GM21737 (cell line): Measurements from ENCODE around the gene ADAMTS12.

Experiments used
- ATAC-seq: cut with Tn5 transposase; IDR thresholded peaks from one replicate; pipeline ENCODE4 v1.9.1; 2021; ENCODE audit warnings: mild to moderate bottlenecking, moderate library complexity; ENCODE audit not compliant: unreplicated experiment

ADAMTS12 gene, protein sequence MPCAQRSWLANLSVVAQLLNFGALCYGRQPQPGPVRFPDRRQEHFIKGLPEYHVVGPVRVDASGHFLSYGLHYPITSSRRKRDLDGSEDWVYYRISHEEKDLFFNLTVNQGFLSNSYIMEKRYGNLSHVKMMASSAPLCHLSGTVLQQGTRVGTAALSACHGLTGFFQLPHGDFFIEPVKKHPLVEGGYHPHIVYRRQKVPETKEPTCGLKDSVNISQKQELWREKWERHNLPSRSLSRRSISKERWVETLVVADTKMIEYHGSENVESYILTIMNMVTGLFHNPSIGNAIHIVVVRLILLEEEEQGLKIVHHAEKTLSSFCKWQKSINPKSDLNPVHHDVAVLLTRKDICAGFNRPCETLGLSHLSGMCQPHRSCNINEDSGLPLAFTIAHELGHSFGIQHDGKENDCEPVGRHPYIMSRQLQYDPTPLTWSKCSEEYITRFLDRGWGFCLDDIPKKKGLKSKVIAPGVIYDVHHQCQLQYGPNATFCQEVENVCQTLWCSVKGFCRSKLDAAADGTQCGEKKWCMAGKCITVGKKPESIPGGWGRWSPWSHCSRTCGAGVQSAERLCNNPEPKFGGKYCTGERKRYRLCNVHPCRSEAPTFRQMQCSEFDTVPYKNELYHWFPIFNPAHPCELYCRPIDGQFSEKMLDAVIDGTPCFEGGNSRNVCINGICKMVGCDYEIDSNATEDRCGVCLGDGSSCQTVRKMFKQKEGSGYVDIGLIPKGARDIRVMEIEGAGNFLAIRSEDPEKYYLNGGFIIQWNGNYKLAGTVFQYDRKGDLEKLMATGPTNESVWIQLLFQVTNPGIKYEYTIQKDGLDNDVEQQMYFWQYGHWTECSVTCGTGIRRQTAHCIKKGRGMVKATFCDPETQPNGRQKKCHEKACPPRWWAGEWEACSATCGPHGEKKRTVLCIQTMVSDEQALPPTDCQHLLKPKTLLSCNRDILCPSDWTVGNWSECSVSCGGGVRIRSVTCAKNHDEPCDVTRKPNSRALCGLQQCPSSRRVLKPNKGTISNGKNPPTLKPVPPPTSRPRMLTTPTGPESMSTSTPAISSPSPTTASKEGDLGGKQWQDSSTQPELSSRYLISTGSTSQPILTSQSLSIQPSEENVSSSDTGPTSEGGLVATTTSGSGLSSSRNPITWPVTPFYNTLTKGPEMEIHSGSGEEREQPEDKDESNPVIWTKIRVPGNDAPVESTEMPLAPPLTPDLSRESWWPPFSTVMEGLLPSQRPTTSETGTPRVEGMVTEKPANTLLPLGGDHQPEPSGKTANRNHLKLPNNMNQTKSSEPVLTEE (N-terminal part only)

DNA sequence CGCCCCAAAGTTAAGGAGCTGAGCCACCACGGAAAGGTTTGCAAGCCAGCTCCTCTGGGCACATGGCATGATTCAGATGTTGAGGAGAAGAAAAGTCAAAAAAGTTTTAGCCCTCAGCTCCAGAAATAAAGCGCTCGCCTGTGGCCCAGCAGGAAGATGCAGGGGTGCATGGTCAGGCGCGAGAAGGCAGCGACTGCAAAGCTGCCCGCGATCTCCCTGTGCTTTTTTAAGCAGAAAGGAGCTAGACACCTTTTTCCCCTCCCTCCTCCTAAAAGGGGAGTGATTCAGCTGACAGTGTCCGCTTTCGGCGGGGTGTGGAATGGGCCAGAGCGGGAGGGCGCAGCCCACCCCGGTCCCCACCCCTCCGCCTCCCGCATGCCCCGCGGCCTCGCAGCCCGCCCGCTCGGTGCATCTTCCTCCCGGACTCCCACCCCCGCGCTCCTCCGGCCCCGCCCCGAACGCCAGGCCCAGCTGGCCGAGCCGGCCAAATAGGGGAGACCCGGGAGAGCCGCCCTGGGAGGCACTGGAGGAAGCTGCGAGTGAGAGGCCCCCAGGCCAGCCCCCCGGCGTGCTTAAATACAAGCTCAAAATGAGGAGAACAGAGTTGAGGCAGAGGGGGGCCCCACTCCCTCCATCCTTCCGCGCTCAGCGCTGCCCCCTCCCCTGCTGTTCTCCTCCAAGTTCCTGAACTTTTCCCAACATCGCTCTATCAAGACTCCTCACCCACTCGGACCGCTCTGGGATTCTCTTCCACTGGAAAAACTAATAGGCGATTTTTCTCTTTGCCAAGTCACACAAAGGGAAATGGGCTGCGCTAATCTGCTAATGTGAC lies at the start of gene ADAMTS12:
Gene ADAMTS12, minus strand, starts transcription at position 203 of the 832 bp plus-strand sequence. Its CDS starts 134 bp downstream, at position 69.
- no peak for ATAC-seq

DNA sequence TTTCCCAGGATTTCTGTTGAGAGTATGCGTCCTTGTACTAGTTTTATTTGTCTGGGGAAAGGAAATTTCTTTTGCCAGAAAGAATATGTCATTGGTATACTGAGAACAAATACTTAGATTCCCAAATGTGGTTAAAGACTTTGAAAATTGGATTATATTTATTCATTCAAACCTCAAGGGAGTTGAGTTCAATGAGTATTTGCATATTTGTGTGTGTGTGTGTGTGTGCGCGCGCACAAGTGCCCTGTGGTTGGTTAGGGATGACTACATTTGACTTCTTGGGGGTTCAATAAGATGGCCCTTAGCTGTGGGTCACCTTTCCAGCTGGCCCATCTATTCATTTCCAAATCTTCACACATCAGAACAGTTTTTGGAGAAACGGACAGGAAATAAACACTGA lies 49.3 kb upstream of the ADAMTS12 start:
- ATAC-seq: no peak

DNA sequence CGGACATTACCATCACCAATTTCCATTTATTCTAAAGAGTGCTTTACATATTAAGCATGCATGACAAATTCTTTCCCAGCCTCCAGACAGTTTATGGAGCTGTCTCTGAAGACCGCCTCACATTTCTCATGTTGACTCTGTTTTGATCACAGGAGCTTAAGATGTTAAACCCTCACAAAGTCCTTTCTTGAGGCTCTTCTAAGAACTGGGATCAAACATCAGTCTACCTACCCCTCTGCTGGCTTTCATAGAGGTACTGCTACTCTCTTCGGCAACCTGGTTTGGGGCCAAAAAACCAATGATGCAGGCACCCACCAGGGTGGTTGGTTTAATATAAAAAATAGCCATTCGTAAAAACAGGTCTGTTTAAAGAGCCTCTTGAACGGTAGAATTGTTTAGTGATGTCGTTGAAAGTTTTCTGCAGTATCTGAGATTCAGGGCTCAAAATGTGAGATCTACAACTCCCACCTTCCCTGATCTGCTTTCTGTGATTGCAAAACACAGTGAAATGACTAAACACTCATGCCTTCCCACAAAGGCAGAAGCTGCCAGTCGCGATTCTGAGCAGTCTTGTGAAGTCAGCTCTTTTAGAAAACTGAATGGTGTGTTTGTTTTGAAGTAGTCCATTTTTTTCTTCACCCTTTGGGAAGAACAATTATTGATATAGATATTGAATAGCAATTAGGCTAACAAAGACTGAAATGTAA lies 47.9 kb upstream of the ADAMTS12 start:
- no peak for ATAC-seq

DNA sequence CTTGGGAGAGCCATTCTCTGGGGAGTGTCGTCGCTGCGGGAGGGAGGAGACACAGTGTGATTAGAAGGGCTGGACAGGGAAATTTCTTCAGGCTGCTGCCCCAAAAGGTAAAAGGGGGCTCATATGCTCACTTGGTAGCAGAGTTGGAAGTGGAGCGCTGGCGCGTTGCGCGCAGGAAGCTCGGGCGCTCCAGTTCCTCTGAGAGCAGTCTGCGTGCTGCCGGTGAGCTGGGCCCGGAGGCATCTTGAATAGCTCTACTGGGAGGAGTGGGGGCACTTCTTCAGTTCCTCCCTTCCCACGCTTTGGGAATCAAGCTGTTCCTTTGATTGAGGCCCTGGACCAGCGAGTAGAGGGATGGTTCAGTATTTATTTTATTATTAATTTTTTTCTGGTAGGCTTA lies 47.1 kb upstream of the ADAMTS12 start:
- ATAC-seq: no peak

DNA sequence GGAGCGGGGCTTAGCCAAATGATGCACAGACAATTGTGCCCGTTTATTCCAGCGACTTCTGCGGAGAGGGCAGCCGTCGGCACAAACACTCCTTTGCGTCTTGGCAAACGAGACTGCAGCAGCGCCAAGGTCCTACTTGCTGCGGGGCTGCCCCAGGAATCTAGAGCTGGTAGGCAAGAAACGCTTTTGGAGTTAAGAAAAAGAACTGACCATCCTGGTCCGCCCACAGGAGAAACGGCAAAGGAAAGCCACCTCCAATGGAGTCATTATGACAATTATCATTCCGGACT lies 46.7 kb upstream of the ADAMTS12 start:
- no peak for ATAC-seq

DNA sequence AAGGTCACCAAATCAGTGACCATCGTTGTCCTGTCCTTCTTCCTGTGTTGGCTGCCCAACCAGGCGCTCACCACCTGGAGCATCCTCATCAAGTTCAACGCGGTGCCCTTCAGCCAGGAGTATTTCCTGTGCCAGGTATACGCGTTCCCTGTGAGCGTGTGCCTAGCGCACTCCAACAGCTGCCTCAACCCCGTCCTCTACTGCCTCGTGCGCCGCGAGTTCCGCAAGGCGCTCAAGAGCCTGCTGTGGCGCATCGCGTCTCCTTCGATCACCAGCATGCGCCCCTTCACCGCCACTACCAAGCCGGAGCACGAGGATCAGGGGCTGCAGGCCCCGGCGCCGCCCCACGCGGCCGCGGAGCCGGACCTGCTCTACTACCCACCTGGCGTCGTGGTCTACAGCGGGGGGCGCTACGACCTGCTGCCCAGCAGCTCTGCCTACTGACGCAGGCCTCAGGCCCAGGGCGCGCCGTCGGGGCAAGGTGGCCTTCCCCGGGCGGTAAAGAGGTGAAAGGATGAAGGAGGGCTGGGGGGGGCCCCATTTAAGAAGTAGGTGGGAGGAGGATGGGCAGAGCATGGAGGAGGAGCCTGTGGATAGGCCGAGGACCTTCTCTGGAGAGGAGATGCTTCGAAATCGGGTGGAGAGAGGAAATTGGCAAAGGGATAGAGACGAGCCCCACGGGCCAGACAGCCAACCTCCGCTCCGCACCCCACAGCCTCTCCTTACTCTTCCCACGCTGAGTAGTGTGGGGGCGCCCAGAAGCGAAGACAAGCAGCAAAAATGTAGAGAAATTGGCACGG lies 46.1 kb upstream of the ADAMTS12 start:
- no peak for ATAC-seq

DNA sequence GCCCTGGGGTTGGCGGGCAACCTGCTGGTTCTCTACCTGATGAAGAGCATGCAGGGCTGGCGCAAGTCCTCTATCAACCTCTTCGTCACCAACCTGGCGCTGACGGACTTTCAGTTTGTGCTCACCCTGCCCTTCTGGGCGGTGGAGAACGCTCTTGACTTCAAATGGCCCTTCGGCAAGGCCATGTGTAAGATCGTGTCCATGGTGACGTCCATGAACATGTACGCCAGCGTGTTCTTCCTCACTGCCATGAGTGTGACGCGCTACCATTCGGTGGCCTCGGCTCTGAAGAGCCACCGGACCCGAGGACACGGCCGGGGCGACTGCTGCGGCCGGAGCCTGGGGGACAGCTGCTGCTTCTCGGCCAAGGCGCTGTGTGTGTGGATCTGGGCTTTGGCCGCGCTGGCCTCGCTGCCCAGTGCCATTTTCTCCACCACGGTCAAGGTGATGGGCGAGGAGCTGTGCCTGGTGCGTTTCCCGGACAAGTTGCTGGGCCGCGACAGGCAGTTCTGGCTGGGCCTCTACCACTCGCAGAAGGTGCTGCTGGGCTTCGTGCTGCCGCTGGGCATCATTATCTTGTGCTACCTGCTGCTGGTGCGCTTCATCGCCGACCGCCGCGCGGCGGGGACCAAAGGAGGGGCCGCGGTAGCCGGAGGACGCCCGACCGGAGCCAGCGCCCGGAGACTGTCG lies 45.4 kb upstream of the ADAMTS12 start:
- no peak for ATAC-seq

DNA sequence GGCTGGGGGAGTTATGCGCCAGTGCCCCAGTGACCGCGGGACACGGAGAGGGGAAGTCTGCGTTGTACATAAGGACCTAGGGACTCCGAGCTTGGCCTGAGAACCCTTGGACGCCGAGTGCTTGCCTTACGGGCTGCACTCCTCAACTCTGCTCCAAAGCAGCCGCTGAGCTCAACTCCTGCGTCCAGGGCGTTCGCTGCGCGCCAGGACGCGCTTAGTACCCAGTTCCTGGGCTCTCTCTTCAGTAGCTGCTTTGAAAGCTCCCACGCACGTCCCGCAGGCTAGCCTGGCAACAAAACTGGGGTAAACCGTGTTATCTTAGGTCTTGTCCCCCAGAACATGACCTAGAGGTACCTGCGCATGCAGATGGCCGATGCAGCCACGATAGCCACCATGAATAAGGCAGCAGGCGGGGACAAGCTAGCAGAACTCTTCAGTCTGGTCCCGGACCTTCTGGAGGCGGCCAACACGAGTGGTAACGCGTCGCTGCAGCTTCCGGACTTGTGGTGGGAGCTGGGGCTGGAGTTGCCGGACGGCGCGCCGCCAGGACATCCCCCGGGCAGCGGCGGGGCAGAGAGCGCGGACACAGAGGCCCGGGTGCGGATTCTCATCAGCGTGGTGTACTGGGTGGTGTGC lies 44.7 kb upstream of the ADAMTS12 start, which contains the start of gene RXFP3:
Gene RXFP3, plus strand, starts transcription at position 6 of the 636 bp plus-strand sequence. Its CDS starts 355 bp downstream, at position 361.
- no peak for ATAC-seq

DNA sequence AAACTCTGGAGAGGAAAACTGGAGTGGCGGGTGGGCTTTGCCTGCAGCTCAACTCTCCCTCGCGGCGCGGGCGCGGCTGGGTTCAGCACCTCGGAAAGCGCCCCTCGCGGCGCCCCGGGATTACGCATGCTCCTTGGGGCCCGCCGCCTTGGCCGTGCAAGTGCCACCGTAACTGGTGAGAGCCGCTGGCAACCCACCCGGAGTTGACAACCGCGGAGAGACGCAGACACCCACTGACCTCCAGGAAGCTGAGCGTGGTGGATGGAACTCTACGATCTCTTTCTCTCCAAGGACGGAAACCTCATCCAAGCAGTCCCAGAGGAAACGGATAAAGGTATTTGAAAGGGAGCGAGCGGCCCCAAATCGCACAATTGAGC lies 44.2 kb upstream of the ADAMTS12 start:
- ATAC-seq: no peak

DNA sequence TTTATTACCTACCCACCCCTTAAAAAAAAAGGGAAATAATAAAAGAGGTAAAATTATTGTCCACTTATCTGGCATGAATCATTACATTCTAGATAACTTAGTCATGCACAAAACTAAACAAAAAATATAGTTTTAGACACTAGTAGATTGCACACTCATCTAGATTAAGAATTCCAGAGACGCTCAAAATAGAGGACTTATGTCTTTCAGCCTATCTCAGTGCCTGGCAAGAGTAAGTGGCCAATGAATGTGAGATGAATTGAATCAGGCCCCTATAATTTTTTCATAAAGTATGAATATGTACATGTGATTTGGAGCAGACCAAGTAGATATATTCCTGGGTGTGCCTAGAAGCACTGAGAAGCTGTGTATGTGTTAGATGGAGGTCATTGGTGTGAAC lies 42.4 kb upstream of the ADAMTS12 start:
- ATAC-seq: peak; percentile 19

DNA sequence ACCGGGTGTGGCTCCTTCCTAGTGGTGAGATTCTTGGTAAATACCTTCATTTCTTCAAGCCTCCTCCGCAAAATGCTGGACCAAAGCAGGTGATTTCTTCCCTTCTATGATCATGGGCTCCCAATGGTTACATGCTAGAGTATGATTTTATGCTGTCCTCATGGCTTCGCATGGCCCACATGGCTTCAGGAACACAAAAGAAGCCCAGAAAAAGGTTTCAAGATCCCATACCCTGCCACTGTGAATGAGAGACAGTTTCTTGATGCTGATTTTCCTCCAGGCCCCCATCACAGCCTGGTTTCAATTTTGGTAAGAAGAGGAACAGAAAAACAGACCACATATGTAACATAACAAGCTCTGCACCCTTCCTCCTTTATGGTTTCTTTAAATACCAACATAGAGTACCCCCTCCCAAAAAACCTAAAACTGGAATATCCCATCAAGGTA lies 42.0 kb upstream of the ADAMTS12 start:
- peak; percentile 80 for ATAC-seq

DNA sequence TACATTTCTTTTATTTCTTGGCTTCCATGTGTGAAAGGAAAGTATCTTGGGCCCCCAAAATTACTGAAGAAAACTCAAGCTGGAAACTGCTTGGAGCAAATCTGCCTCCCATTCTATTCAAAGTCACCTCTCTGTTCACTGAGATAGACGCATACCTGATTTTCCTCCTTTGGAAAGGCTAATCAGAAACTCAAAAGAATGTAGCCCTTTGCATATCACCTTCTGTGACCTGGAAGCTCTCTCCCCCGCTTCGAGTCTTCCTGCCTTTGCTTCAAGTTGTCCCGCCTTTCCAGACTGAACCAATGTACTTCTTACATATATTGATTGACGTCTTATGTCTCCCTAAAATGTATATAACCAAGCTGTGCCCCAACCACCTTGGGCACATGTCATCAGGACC lies 39.3 kb upstream of the ADAMTS12 start:
- no peak for ATAC-seq

DNA sequence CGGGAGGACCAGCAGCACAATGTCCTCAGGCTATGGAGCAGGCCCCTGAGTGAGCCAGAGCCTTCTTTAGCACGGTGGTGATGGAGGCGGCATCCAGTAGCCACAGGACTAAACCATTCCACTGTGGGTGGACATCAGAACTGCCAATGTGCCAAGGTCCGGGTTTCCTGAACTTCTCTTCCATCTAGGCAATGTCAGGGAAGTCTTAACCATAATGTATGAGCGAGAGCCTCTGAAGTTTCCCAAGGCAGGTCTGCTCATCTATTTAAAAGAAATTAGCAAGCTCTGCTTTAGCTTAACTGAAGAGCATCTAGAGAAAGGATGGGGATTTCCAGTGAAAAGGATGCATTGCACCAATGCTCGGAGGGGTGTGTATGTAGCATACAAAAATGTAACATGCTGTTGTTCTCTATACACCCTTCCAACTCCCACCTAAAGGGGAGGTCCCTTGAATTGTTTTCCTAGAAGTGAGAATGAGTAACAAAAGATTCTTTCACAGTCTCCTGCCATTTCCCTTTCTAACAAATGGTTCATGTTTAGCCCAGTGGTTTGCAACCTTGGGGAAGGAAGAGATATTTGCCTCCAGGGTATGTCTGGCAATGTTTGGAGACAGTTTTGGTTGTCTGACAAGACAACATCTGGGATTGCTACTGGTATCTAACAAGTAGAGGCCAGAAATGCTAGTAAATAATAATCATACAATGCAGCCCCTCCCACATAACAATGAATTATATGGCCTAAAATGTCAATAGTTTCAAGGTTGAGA lies 38.3 kb upstream of the ADAMTS12 start:
- ATAC-seq: no peak

DNA sequence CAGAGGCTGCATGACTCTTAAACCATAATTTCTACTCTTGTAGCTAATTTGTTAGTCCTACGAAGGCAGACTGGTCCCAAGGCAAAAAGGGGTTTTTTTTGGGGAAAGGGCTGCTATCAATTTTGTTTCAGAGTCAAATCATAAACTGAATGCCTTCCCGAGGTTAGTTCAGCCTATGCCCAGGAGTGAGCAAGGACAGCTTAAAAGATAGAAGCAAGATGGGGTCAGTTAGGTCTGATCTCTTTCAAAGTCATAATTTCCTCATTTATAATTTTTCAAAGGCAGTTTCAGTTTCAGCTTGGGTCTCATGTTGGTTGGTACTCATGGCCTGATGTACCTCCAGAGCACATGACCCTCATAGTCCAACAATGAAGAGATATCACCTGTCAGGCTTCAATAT lies 36.5 kb upstream of the ADAMTS12 start:
- ATAC-seq: no peak

DNA sequence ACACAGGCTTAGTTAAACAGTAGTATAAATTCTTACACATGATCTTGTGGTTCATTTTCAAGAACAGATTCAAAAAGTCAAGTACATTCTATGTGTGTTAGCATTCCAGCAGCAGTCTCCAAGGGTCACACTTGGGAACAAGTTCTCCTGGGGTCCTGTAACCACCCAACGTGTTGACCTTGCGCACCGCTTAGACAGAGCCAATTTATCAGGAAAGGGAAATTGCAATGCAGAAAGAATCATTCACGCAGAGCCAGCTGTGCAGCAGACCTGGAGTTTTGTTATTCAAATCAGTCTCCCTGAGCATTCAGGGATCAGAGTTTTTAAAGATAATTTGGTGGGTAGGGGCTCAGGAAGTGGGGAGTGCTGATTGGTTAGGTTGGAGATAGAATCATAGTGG lies 35.9 kb upstream of the ADAMTS12 start:
- ATAC-seq: no peak

DNA sequence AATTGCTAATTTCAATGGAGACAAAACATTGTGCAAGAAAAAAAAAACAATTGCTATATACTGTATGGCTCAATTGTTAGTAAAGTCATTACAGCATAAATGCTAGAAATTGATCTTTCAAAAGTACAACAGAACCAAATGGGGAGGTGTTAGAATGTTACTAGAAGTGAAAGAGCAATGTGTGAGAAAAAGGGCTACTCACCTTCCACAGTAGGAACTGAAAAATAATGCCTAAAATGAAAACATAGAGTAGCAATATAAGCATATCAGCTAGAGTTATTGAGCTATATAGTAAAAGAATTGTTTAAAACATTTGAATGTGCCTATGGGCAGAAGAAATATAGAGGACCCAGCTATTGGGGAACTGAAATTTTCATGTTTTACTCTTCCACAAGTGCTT lies 33.5 kb upstream of the ADAMTS12 start:
- no peak for ATAC-seq

DNA sequence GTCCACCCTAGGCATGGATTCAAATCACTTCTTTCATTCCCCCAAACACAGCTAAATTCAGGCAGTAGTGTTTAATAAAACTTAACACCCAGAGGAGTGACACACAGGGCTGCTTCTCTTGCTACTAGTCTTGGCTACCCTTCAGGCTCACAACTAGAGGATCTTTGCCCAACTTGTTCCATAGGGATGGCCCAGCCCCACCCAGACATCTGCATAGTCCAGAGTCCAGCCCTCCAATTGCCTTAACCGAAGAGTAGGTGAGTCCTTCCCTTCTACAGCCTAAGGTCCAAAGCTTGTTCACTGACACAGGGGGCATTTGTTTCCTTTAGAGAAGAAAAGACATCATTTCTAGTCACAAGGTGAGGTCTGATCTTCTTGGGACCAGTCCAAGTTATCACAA lies 29.2 kb upstream of the ADAMTS12 start:
- ATAC-seq: no peak
